H9 (cell line): ENCODE measurements around the gene HPSE. TPM values are rescaled to one million over a fixed set of nuclear protein-coding genes. Genes with fewer than 3 reads are reported as not detected.

Experiments
- DNase-seq: peaks from one replicate; pipeline ENCODE4 v3.0.0-alpha.2; 2017
- H2AFZ ChIP-seq: one replicate; pipeline ENCODE4 v1.6.1; 2013; ENCODE audit warnings: mild to moderate bottlenecking, low read length, control low read depth, moderate library complexity
- H2AK5ac ChIP-seq: 2 replicates; pipeline ENCODE4 v1.6.1; 2013; ENCODE audit warnings: low read length, control low read depth, mixed read lengths; ENCODE audit not compliant: insufficient read length
- H2BK120ac ChIP-seq: one replicate; pipeline ENCODE4 v1.6.1; 2013; ENCODE audit warnings: low read depth, mild to moderate bottlenecking, low read length, control low read depth, inconsistent platforms; ENCODE audit not compliant: poor library complexity, severe bottlenecking
- H2BK12ac ChIP-seq: 2 replicates; pipeline ENCODE4 v1.6.1; 2013; ENCODE audit warnings: low read length, control low read depth, mixed read lengths, low read depth; ENCODE audit not compliant: insufficient read length
- H2BK15ac ChIP-seq: 2 replicates; pipeline ENCODE4 v1.6.1; 2013; ENCODE audit warnings: low read depth, low read length, control low read depth
- H2BK20ac ChIP-seq: one replicate; pipeline ENCODE4 v1.6.1; 2013; ENCODE audit warnings: low read depth, mild to moderate bottlenecking, low read length, control low read depth, inconsistent platforms; ENCODE audit not compliant: poor library complexity, severe bottlenecking
- H2BK5ac ChIP-seq: 2 replicates; pipeline ENCODE4 v1.6.1; 2013; ENCODE audit warnings: low read length, control low read depth, mixed read lengths; ENCODE audit not compliant: insufficient read length
- H3K14ac ChIP-seq: 2 replicates; pipeline ENCODE4 v1.6.1; 2013; ENCODE audit warnings: low read length, control low read depth; ENCODE audit not compliant: insufficient read depth
- H3K18ac ChIP-seq: 2 replicates; pipeline ENCODE4 v1.6.1; 2013; ENCODE audit warnings: low read depth, mild to moderate bottlenecking, mixed read lengths, low read length, control low read depth; ENCODE audit not compliant: insufficient read length
- H3K23ac ChIP-seq: 2 replicates; pipeline ENCODE4 v1.6.1; 2013; ENCODE audit warnings: low read length, control low read depth, mixed read lengths, low read depth; ENCODE audit not compliant: insufficient read length
- H3K23me2 ChIP-seq: 2 replicates; pipeline ENCODE4 v1.6.1; 2013; ENCODE audit warnings: low read depth, mild to moderate bottlenecking, mixed read lengths, low read length, control low read depth; ENCODE audit not compliant: insufficient read length, poor library complexity, severe bottlenecking
- H3K27ac ChIP-seq: 2 replicates; pipeline ENCODE4 v1.5.1; 2013; ENCODE audit warnings: low read length, control low read depth, mixed read lengths, low read depth; ENCODE audit not compliant: insufficient read length
- H3K27me3 ChIP-seq: 2 replicates; pipeline ENCODE4 v1.6.1; 2013; ENCODE audit warnings: low read length, control low read depth, inconsistent platforms; ENCODE audit not compliant: insufficient read depth
- H3K4ac ChIP-seq: 2 replicates; pipeline ENCODE4 v1.6.1; 2013; ENCODE audit warnings: low read depth, mild to moderate bottlenecking, control low read depth, inconsistent platforms, low read length, moderate library complexity
- H3K4me1 ChIP-seq: 2 replicates; pipeline ENCODE4 v1.6.1; 2013; ENCODE audit warnings: low read length, control low read depth, inconsistent platforms; ENCODE audit not compliant: insufficient read depth
- H3K4me2 ChIP-seq: 2 replicates; pipeline ENCODE4 v1.6.1; 2013; ENCODE audit warnings: low read length, control low read depth, mixed read lengths; ENCODE audit not compliant: insufficient read length, insufficient read depth
- H3K56ac ChIP-seq: 2 replicates; pipeline ENCODE4 v1.6.1; 2013; ENCODE audit warnings: low read depth, mild to moderate bottlenecking, mixed read lengths, low read length, control low read depth; ENCODE audit not compliant: insufficient read length
- H3K79me1 ChIP-seq: 2 replicates; pipeline ENCODE4 v1.6.1; 2013; ENCODE audit warnings: low read depth, mild to moderate bottlenecking, moderate library complexity, low read length, control low read depth, inconsistent platforms; ENCODE audit not compliant: insufficient read depth, poor library complexity, severe bottlenecking
- H3K79me2 ChIP-seq: 2 replicates; pipeline ENCODE4 v1.6.1; 2013; ENCODE audit warnings: low read length, control low read depth, inconsistent platforms; ENCODE audit not compliant: insufficient read depth
- H3K9ac ChIP-seq: 2 replicates; pipeline ENCODE4 v1.6.1; 2013; ENCODE audit warnings: low read length, control low read depth, mixed read lengths; ENCODE audit not compliant: insufficient read length; ENCODE audit errors: extremely low read depth
- H3K9me3 ChIP-seq: one replicate; pipeline ENCODE4 v1.6.1; 2013; ENCODE audit warnings: low read depth, low read length, inconsistent platforms; ENCODE audit not compliant: control insufficient read depth
- H3T11ph ChIP-seq: one replicate; pipeline ENCODE4 v1.6.1; 2013; ENCODE audit warnings: mild to moderate bottlenecking, low read length, control low read depth, inconsistent platforms
- H4K20me1 ChIP-seq: one replicate; pipeline ENCODE4 v1.6.1; 2013; ENCODE audit not compliant: control insufficient read depth, insufficient read length, insufficient read depth
- H4K5ac ChIP-seq: 2 replicates; pipeline ENCODE4 v1.6.1; 2013; ENCODE audit warnings: low read depth, mild to moderate bottlenecking, mixed read lengths, low read length, control low read depth; ENCODE audit not compliant: insufficient read length
- H4K8ac ChIP-seq: replicated peaks from 2 replicates; pipeline ENCODE4 v1.6.1; 2013; ENCODE audit warnings: low read length, control low read depth, mixed read lengths, low read depth; ENCODE audit not compliant: insufficient read length
- H4K91ac ChIP-seq: 2 replicates; pipeline ENCODE4 v1.6.1; 2013; ENCODE audit warnings: low read depth, mild to moderate bottlenecking, moderate library complexity, mixed read lengths, low read length, control low read depth; ENCODE audit not compliant: insufficient read length
- H3K27ac Mint-ChIP-seq, 3 experiments: 2 replicates in 2 of 3; 3 replicates in 1 of 3; pipeline ENCODE4 v1.8.0; 2020 to 2021; ENCODE audit warnings: mixed read lengths in 3 of 3, mild to moderate bottlenecking in 1 of 3, moderate library complexity in 1 of 3
- H3K27me3 Mint-ChIP-seq: 2 replicates; pipeline ENCODE4 v1.8.0; 2021; ENCODE audit warnings: low read depth, mild to moderate bottlenecking, moderate library complexity, mixed read lengths
- H3K36me3 Mint-ChIP-seq, 3 experiments: 2 replicates in 2 of 3; 3 replicates in 1 of 3; pipeline ENCODE4 v1.8.0; 2020 to 2021; ENCODE audit warnings: low read depth in 3 of 3, mixed read lengths in 3 of 3; ENCODE audit not compliant: insufficient read depth in 1 of 3
- H3K4me1 Mint-ChIP-seq, 2 experiments: 2 replicates each; pipeline ENCODE4 v1.8.0; 2020; ENCODE audit warnings: mixed read lengths in 2 of 2
- H3K4me3 Mint-ChIP-seq, 2 experiments: 2 replicates in 1 of 2; 3 replicates in 1 of 2; pipeline ENCODE4 v1.8.0; 2020 to 2021; ENCODE audit warnings: mild to moderate bottlenecking in 2 of 2, mixed read lengths in 2 of 2, moderate library complexity in 1 of 2
- H3K9me3 Mint-ChIP-seq, 2 experiments: 2 replicates in 1 of 2; 3 replicates in 1 of 2; pipeline ENCODE4 v1.8.0; 2020; ENCODE audit warnings: mild to moderate bottlenecking in 2 of 2, mixed read lengths in 2 of 2, moderate library complexity in 1 of 2
- CTCF ChIP-seq: fragments of 200-600 bp; sonication (generic); conservative IDR thresholded peaks from 3 replicates; pipeline ENCODE4 v1.8.0; 2021; ENCODE audit warnings: antibody characterized with exemption, mild to moderate bottlenecking
- WGBS: extraction: QIAGEN DNeasy Blood & Tissue Kit; methylation state at CpG from one replicate; pipeline ENCODE4 v1.1.7; 2013; ENCODE audit warnings: missing lambda C conversion rate, low lambda C conversion rate, mixed read lengths; ENCODE audit not compliant: insufficient read length; ENCODE audit errors: extremely low coverage; 5-methylcytosine and 5-hydroxymethylcytosine counted together
- total RNA-seq: library from RNA; stranded (reverse); gene quantifications from 2 replicates; pipeline ENCODE4 v1.2.1, GENCODE V29; 2021

HPSE gene
- total RNA-seq, 1 experiment from 2014 or later, result 2.0 TPM

GRCh38 chr4:83339573-83339972, 4.9 kb upstream of the HPSE start:
- no peak overlapping the region for H3K27ac ChIP-seq

More at GRCh38 chr4:83339573-83339972, 4.9 kb upstream of the HPSE start:
- Histone ChIP-seq H2BK12ac (no peak overlapping the region), H2AFZ (no peak overlapping the region), H4K20me1 (no peaks in the 10 kb centered on the region), H4K8ac (no peak overlapping the region), H3K4ac (no peak overlapping the region), H3K14ac (no peak overlapping the region), H4K91ac (no peak overlapping the region), H3K4me2 (no peak overlapping the region), H2AK5ac (no peak overlapping the region), H2BK20ac (no peak overlapping the region), H3K9me3 (no peaks in the 10 kb centered on the region), H3K79me2 (no peaks in the 10 kb centered on the region), H2BK5ac (no peak overlapping the region), H3K9ac (no peak overlapping the region), H3K56ac (no peak overlapping the region), H3K23me2 (no peaks in the 10 kb centered on the region), H3K27me3 (peaks cover 5% of the 10 kb centered on the region; the same call in 1 of the 2 replicates), H2BK15ac (no peak overlapping the region), H4K5ac (no peak overlapping the region), H3K4me1 (no peaks in the 10 kb centered on the region), H3K79me1 (no peaks in the 10 kb centered on the region), H3K23ac (no peak overlapping the region), H3T11ph (no peak overlapping the region), H2BK120ac (no peak overlapping the region), H3K18ac (no peak overlapping the region)
- H3K27me3 Mint-ChIP-seq, result peaks cover 38% of the 10 kb centered on the region
- no peaks in the 10 kb centered on the region; a peak in 1 of 7 replicates for H3K36me3 Mint-ChIP-seq
- peaks cover 6 to 7% of the 10 kb centered on the region in 2 experiments; a peak in 3 of 4 replicates for H3K4me1 Mint-ChIP-seq
- DNase-seq, result no peak
- H3K27ac Mint-ChIP-seq, result no peak overlapping the region
- TF ChIP-seq CTCF, result no peak
- no peak overlapping the region for H3K4me3 Mint-ChIP-seq
- no CpG with 5 or more reads among the region's 6 CpGs for WGBS
- no peaks in the 10 kb centered on the region for H3K9me3 Mint-ChIP-seq
